OCI-LY1 (cell line): Measurements from ENCODE around the gene AP2A1.

ENCODE experiments used
- H2AFZ ChIP-seq: fragments of 200-600 bp; sonication (generic), shearing (Covaris generic); 2 replicates; pipeline ENCODE4 v1.6.0; 2014; ENCODE audit warnings: antibody characterized with exemption, mild to moderate bottlenecking, low read length
- H3F3A ChIP-seq: fragments of 200-600 bp; sonication (generic), shearing (Covaris generic); 2 replicates; pipeline ENCODE4 v1.6.0; 2014; ENCODE audit warnings: mild to moderate bottlenecking, antibody characterized with exemption, low read length, moderate library complexity; ENCODE audit not compliant: insufficient read depth
- H3K27ac ChIP-seq: fragments of 200-600 bp; sonication (generic); 2 replicates; pipeline ENCODE4 v1.5.1; 2014; ENCODE audit warnings: low read length, mixed run types, mild to moderate bottlenecking, low read depth; ENCODE audit not compliant: poor library complexity, severe bottlenecking
- H3K27me3 ChIP-seq: fragments of 200-600 bp; sonication (generic); 2 replicates; pipeline ENCODE4 v1.6.0; 2014; ENCODE audit warnings: antibody characterized with exemption, mild to moderate bottlenecking, low read length, moderate library complexity; ENCODE audit not compliant: insufficient read depth
- H3K36me3 ChIP-seq: fragments of 200-600 bp; sonication (generic); 2 replicates; pipeline ENCODE4 v1.6.1; 2014; ENCODE audit warnings: mild to moderate bottlenecking, antibody characterized with exemption, low read length, moderate library complexity, mixed read lengths; ENCODE audit not compliant: insufficient read depth
- H3K4me1 ChIP-seq: fragments of 200-600 bp; sonication (generic); 2 replicates; pipeline ENCODE4 v1.5.1; 2014; ENCODE audit warnings: mild to moderate bottlenecking, low read length, moderate library complexity; ENCODE audit not compliant: insufficient read depth, severe bottlenecking
- H3K4me2 ChIP-seq: fragments of 200-600 bp; sonication (generic), shearing (Covaris generic); 2 replicates; pipeline ENCODE4 v1.6.1; 2014; ENCODE audit warnings: low read length
- H3K4me3 ChIP-seq: fragments of 200-600 bp; sonication (generic); 2 replicates; pipeline ENCODE4 v1.5.1; 2014; ENCODE audit warnings: low read length, low read depth, mild to moderate bottlenecking, mixed read lengths; ENCODE audit not compliant: poor library complexity, severe bottlenecking
- H3K79me2 ChIP-seq: fragments of 200-600 bp; shearing (Covaris generic); 2 replicates; pipeline ENCODE4 v1.6.1; 2016; ENCODE audit warnings: mixed run types, low read length, mixed read lengths; ENCODE audit not compliant: insufficient read depth
- H3K9ac ChIP-seq: fragments of 200-600 bp; sonication (generic), shearing (Covaris generic); 2 replicates; pipeline ENCODE4 v1.6.1; 2014; ENCODE audit warnings: mild to moderate bottlenecking, low read length, mixed read lengths
- H3K9me2 ChIP-seq: fragments of 200-600 bp; sonication (generic), shearing (Covaris generic); 2 replicates; pipeline ENCODE4 v1.6.1; 2014; ENCODE audit warnings: low read depth, mild to moderate bottlenecking, low read length, mixed read lengths
- H3K9me3 ChIP-seq: fragments of 200-600 bp; shearing (Covaris generic); 2 replicates; pipeline ENCODE4 v1.6.1; 2014; ENCODE audit warnings: low read length, mixed read lengths
- H4K20me1 ChIP-seq: fragments of 200-600 bp; sonication (generic), shearing (Covaris generic); 2 replicates; pipeline ENCODE4 v1.6.0; 2016; ENCODE audit warnings: mild to moderate bottlenecking, low read length; ENCODE audit not compliant: insufficient read depth
- CTCF ChIP-seq: fragments of 200-600 bp; sonication (generic), shearing (Covaris generic); IDR thresholded peaks from 2 replicates; pipeline ENCODE4 v1.5.1; 2017; ENCODE audit warnings: mild to moderate bottlenecking, antibody characterized with exemption, low read length, moderate library complexity, mixed read lengths
- EZH2 ChIP-seq: fragments of 200-600 bp; sonication (generic), shearing (Covaris generic); IDR thresholded peaks from 2 replicates; pipeline ENCODE4 v1.8.0; 2017; ENCODE audit warnings: borderline replicate concordance, mixed run types, mild to moderate bottlenecking, antibody characterized with exemption, low read length, moderate library complexity, mixed read lengths

The AP2A1 gene

GRCh38 chr19:49739098-49739497 is 27.7 kb upstream of the AP2A1 start:
- H3K9me3 ChIP-seq, result no peaks in the 10 kb centered on the region
- no peaks in the 10 kb centered on the region for H3K36me3 ChIP-seq
- H3K4me1 ChIP-seq, result no peaks in the 10 kb centered on the region
- no peaks in the 10 kb centered on the region for H3K9me2 ChIP-seq
- no peaks in the 10 kb centered on the region for H4K20me1 ChIP-seq
- no peaks in the 10 kb centered on the region for H3K79me2 ChIP-seq
- H3K27ac ChIP-seq, result no peak overlapping the region
- H3K4me3 ChIP-seq, result no peak overlapping the region
- no peak overlapping the region for H3K4me2 ChIP-seq
- H3K27me3 ChIP-seq, result no peaks in the 10 kb centered on the region; the same call in 1 of the 2 replicates
- no peaks in the 10 kb centered on the region for H3F3A ChIP-seq
- no peak overlapping the region for H2AFZ ChIP-seq
- no peak for TF ChIP-seq EZH2
- no peak overlapping the region for H3K9ac ChIP-seq

DNA sequence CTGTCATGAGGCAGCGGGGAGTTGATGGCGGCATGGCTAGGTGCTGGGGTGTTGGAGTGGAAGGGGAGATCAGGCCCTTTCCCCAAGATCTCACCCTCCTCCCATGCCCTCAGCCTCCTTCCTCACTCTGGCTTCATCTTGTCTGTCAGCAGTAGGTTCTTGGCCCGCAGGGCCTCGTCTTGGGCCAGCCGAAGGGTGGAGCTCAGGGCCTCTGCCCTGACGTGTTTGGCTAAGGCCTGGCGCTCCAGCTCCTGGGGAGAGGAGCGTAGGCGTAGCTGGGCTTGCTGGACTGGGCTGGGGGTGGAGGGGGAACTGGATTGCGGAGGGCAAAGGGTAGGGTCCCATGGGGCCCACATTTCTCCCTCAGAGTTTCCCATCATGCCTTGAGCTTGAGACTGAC is 26.9 kb upstream of the AP2A1 start:
- Histone ChIP-seq H3K9ac (no peak overlapping the region), H3K4me3 (no peak overlapping the region), H3K36me3 (no peaks in the 10 kb centered on the region), H2AFZ (no peak overlapping the region), H3K9me3 (no peaks in the 10 kb centered on the region), H3K4me1 (no peaks in the 10 kb centered on the region), H3K27ac (no peak overlapping the region), H3K79me2 (no peaks in the 10 kb centered on the region), H3K9me2 (no peaks in the 10 kb centered on the region), H3K27me3 (no peaks in the 10 kb centered on the region), H4K20me1 (no peaks in the 10 kb centered on the region), H3F3A (no peaks in the 10 kb centered on the region), H3K4me2 (no peak overlapping the region)
- TF ChIP-seq EZH2 (no peak), CTCF (no peak)

DNA sequence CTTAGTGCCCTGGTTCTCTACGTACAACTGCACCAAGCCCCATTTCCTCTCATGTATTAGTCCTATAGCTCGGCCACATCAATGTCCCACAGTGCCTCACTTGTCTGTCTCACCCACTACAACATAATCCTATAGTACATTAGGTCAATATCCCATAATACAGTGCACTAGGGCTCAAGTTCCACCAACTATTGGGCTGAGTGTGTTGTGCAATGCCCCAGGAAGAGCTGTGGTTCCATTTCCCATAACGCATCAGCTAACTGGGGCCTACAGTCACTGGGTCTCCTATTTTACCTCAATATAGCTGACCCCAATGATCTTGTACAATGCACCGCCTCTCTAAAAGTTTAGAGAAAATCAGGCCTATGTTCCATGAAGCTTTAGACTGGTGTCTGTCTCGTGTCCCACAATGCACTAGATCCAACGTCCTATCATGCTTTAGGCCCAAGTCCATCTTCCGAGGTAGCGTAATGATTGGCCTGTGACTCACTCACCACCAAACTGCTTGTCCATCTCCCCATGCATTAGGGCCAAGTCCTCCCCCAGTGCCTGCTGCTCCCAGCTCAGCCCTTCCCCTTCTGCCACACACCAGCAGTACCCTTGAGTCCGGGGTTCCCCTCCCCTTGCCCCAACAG is 25.5 kb upstream of the AP2A1 start:
- TF ChIP-seq EZH2 (no peak), CTCF (no peak)
- H3K9me3 ChIP-seq, result no peaks in the 10 kb centered on the region
- H3K27me3 ChIP-seq, result no peaks in the 10 kb centered on the region
- no peaks in the 10 kb centered on the region for H3K79me2 ChIP-seq
- H3K4me2 ChIP-seq, result no peak overlapping the region
- H3K4me3 ChIP-seq, result no peak overlapping the region
- H3K4me1 ChIP-seq, result no peaks in the 10 kb centered on the region
- no peak overlapping the region for H3K27ac ChIP-seq
- H4K20me1 ChIP-seq, result no peaks in the 10 kb centered on the region
- no peaks in the 10 kb centered on the region for H3K36me3 ChIP-seq
- no peaks in the 10 kb centered on the region for H3F3A ChIP-seq
- no peaks in the 10 kb centered on the region for H3K9me2 ChIP-seq
- no peak overlapping the region for H3K9ac ChIP-seq
- no peak overlapping the region for H2AFZ ChIP-seq

DNA sequence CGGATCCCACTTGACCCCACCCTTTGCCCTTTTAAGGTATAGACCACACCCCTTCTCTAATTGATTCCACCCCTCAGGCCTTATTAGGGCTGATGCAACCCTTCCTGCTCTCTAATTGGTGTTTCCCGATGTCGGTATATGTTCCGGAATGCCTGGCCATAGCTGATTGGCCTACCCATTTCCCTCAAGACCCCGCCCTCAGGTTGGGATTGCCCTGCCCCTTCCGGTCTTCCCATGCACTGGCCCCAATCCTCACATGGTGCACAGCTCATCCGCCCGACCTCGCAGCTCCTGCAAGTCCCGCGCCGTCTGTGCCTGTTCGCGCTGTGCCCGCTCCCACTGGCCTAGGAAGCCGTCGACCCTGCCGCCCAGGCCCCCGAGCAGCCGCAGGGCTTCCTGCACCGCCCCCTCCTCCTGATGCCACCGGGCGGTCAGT is 21.8 kb upstream of the AP2A1 start:
- Histone ChIP-seq H4K20me1 (no peaks in the 10 kb centered on the region), H3K4me1 (no peaks in the 10 kb centered on the region), H3K9me3 (no peaks in the 10 kb centered on the region), H3K9me2 (no peaks in the 10 kb centered on the region), H3K79me2 (no peaks in the 10 kb centered on the region), H3K27me3 (no peaks in the 10 kb centered on the region), H3K4me3 (no peak overlapping the region), H2AFZ (no peak overlapping the region), H3K9ac (no peak overlapping the region), H3K27ac (no peak overlapping the region), H3K36me3 (no peaks in the 10 kb centered on the region), H3F3A (no peaks in the 10 kb centered on the region), H3K4me2 (no peak overlapping the region)
- TF ChIP-seq EZH2, result no peak
- no peak for TF ChIP-seq CTCF
